NCI-H748 treated with DMSO at 0.1 percent for 48 hours (cell line): ENCODE measurements around the gene MBD3L2B.

Experiments
- DNase-seq: peaks from one replicate; lab custom pipeline; 2025; lab: John Stamatoyannopoulos, UW

Gene MBD3L2B

GRCh38 chr19:7010722-7011593 is 10.3 kb downstream of the MBD3L2B start:
- DNase-seq = no peak

GRCh38 chr19:7007859-7008258 is 13.4 kb downstream of the MBD3L2B start:
- no peak for DNase-seq

- DNase-seq = no peak
These were observed 15.0 kb downstream of the MBD3L2B start for GRCh38 chr19:7006135-7006704.

- DNase-seq = peak; percentile 7
These were observed 16.8 kb downstream of the MBD3L2B start for GRCh38 chr19:7004313-7004931.

GRCh38 chr19:7000816-7001215 is 20.4 kb downstream of the MBD3L2B start:
- DNase-seq = no peak

- no peak for DNase-seq
These were observed 20.9 kb downstream of the MBD3L2B start for GRCh38 chr19:7000333-7000732.

GRCh38 chr19:6999933-7000332 is 21.3 kb downstream of the MBD3L2B start:
- no peak for DNase-seq

GRCh38 chr19:6997679-6998445 is 23.4 kb downstream of the MBD3L2B start:
- no peak for DNase-seq

GRCh38 chr19:6996810-6997209 is 24.4 kb downstream of the MBD3L2B start:
- DNase-seq = no peak

GRCh38 chr19:6995054-6995453 is 26.2 kb downstream of the MBD3L2B start:
- no peak for DNase-seq

- DNase-seq = no peak
These were observed 33.0 kb downstream of the MBD3L2B start for GRCh38 chr19:6988257-6988656.

- no peak for DNase-seq
These were observed 33.4 kb downstream of the MBD3L2B start for GRCh38 chr19:6987850-6988249.

- DNase-seq = no peak
These were observed 37.8 kb downstream of the MBD3L2B start for GRCh38 chr19:6983448-6983847.

- DNase-seq = no peak
These were observed 41.8 kb downstream of the MBD3L2B start for GRCh38 chr19:6979399-6979798.

- DNase-seq = no peak
These were observed 45.0 kb downstream of the MBD3L2B start for GRCh38 chr19:6976197-6976596.

- DNase-seq = no peak
These were observed 49.9 kb downstream of the MBD3L2B start for GRCh38 chr19:6971366-6971765.

GRCh38 chr19:6970443-6970842 is 50.8 kb downstream of the MBD3L2B start:
- no peak for DNase-seq

GRCh38 chr19:6970021-6970420 is 51.2 kb downstream of the MBD3L2B start:
- DNase-seq = no peak

- no peak for DNase-seq
These were observed 51.7 kb downstream of the MBD3L2B start for GRCh38 chr19:6969490-6969889.
